Nephron progenitor cell (in vitro differentiated cells): Measurements from ENCODE around the gene RBM20.

Experiments used
- DNase-seq: peaks from one replicate; pipeline ENCODE4 v3.0.0; 2021
- H3K27ac Mint-ChIP-seq: 2 replicates; pipeline ENCODE4 v1.8.0; 2021; ENCODE audit warnings: mild to moderate bottlenecking, moderate library complexity, mixed read lengths
- H3K27me3 Mint-ChIP-seq: 2 replicates; pipeline ENCODE4 v1.8.0; 2021; ENCODE audit warnings: mild to moderate bottlenecking, low read depth, mixed read lengths; ENCODE audit not compliant: poor library complexity
- H3K36me3 Mint-ChIP-seq: 2 replicates; pipeline ENCODE4 v1.8.0; 2021; ENCODE audit warnings: low read depth, mixed read lengths
- H3K4me1 Mint-ChIP-seq: 2 replicates; pipeline ENCODE4 v1.8.0; 2021; ENCODE audit warnings: mixed read lengths
- H3K4me3 Mint-ChIP-seq: 2 replicates; pipeline ENCODE4 v1.8.0; 2021; ENCODE audit warnings: mild to moderate bottlenecking, moderate library complexity, mixed read lengths
- H3K9me3 Mint-ChIP-seq: 2 replicates; pipeline ENCODE4 v1.8.0; 2021; ENCODE audit warnings: mild to moderate bottlenecking, moderate library complexity, mixed read lengths
- TF ChIP-seq, protein P1 (sequence below): fragments of 200-600 bp; sonication (generic); IDR thresholded peaks from 2 replicates; pipeline ENCODE4 v1.5.0; 2021; ENCODE audit warnings: antibody characterized with exemption

RBM20 gene

DNA sequence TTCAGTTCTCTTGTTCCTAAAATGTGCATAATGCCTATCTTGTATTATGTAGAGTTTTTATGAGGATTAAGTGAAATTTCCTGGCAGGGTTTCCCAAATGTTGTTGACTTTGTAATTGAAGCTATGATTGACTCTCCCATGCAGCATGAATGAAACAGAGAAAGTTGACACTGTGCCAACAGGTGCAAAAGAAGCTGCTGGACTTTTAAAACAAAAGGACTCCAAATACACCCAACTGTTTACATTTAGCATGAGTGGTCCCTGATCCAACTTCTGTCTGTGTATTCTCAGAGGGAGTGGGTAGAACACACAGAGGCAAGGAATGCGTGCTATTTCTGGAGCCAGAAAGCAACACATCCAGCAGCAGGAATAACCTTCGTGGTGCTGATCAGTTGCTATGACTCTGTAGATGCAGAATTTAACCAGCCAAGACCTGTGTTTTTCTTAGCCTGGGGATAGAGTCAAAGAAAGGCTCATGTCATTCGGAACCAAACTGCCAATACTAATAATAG lies 14.4 kb upstream of the RBM20 start:
- no peak for DNase-seq
- Mint-ChIP-seq H3K4me1 (peaks cover 23% of the 10 kb centered on the region), H3K27me3 (peaks cover 10% of the 10 kb centered on the region), H3K27ac (no peak overlapping the region), H3K9me3 (peaks cover 10% of the 10 kb centered on the region), H3K4me3 (no peak overlapping the region), H3K36me3 (peaks cover 4% of the 10 kb centered on the region)
- TF ChIP-seq, protein P1, sequence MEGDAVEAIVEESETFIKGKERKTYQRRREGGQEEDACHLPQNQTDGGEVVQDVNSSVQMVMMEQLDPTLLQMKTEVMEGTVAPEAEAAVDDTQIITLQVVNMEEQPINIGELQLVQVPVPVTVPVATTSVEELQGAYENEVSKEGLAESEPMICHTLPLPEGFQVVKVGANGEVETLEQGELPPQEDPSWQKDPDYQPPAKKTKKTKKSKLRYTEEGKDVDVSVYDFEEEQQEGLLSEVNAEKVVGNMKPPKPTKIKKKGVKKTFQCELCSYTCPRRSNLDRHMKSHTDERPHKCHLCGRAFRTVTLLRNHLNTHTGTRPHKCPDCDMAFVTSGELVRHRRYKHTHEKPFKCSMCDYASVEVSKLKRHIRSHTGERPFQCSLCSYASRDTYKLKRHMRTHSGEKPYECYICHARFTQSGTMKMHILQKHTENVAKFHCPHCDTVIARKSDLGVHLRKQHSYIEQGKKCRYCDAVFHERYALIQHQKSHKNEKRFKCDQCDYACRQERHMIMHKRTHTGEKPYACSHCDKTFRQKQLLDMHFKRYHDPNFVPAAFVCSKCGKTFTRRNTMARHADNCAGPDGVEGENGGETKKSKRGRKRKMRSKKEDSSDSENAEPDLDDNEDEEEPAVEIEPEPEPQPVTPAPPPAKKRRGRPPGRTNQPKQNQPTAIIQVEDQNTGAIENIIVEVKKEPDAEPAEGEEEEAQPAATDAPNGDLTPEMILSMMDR = no peak

DNA sequence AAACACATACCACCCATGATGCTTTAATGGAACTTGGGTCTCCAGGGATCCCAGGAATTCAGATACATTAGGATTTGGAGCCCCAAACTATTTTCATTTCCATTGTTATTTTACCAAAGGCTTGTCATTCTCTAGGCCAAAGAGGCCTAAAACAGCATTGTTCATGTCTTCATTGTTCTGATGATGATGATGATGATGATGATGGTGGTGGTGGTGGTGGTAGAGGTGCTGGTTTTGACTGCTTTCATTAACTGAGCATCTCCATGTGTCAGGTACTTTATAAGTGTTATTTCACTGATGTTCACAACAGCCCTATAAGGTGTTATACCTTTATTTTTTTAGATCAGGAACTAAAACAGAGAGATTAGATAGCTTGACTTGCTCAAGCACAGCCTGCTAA lies 12.2 kb upstream of the RBM20 start:
- H3K36me3 Mint-ChIP-seq = peaks cover 4% of the 10 kb centered on the region
- H3K9me3 Mint-ChIP-seq = peaks cover 10% of the 10 kb centered on the region
- peaks cover 6% of the 10 kb centered on the region for H3K27me3 Mint-ChIP-seq
- DNase-seq = no peak
- no peak overlapping the region for H3K4me3 Mint-ChIP-seq
- peaks cover 38% of the 10 kb centered on the region for H3K4me1 Mint-ChIP-seq
- no peak overlapping the region for H3K27ac Mint-ChIP-seq
- TF ChIP-seq, protein P1 = no peak

- Mint-ChIP-seq H3K4me1 (peaks cover 45% of the 10 kb centered on the region), H3K27ac (no peak overlapping the region), H3K9me3 (peaks cover 10% of the 10 kb centered on the region), H3K4me3 (no peak overlapping the region), H3K27me3 (peaks cover 6% of the 10 kb centered on the region), H3K36me3 (peaks cover 4% of the 10 kb centered on the region)
- TF ChIP-seq, protein P1 = no peak
- DNase-seq = no peak
Measured at GRCh38 chr10:110632591-110633215, 11.4 kb upstream of the RBM20 start.

- Mint-ChIP-seq H3K4me1 (peaks cover 44% of the 10 kb centered on the region), H3K36me3 (no peaks in the 10 kb centered on the region), H3K4me3 (no peak overlapping the region), H3K27ac (peak overlapping the region; percentile 8), H3K9me3 (no peaks in the 10 kb centered on the region), H3K27me3 (peaks cover 6% of the 10 kb centered on the region)
- DNase-seq = no peak
- TF ChIP-seq, protein P1 = no peak
Measured at GRCh38 chr10:110634527-110635209, 9.5 kb upstream of the RBM20 start.

DNA sequence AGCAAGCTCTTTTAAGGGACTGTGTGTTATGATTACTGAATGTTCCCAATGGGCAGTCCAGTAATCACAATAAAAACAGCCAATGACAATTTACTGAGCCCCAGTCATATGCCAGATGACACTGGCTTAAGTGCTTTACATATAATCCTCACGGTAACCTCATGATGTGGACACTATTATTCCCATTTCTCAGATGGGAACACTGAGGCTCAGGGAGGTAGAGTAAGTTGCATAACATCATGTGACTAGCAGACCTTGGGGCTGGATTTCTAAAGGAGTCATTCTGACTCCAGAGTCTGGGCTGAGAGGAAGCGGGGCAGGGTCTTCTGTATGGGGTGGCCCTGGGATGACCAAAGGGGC lies 7.6 kb upstream of the RBM20 start:
- no peak overlapping the region for H3K27ac Mint-ChIP-seq
- TF ChIP-seq, protein P1 = no peak
- no peak for DNase-seq
- peaks cover 2% of the 10 kb centered on the region for H3K27me3 Mint-ChIP-seq
- no peak overlapping the region for H3K4me3 Mint-ChIP-seq
- no peaks in the 10 kb centered on the region for H3K36me3 Mint-ChIP-seq
- H3K4me1 Mint-ChIP-seq = peaks cover 51% of the 10 kb centered on the region
- H3K9me3 Mint-ChIP-seq = no peaks in the 10 kb centered on the region
